Ovary (tissue), 3 donors: Measurements from ENCODE around the gene ITSN1.

Experiments used
- POLR2A ChIP-seq: fragments of 450-650 bp; IDR thresholded peaks from one replicate; pipeline ENCODE4 v1.6.1; 2017; ENCODE audit warnings: antibody characterized with exemption, mild to moderate bottlenecking, moderate library complexity
- TF ChIP-seq, protein P1 (sequence below), 3 donors: fragments of 450-650 bp in 2 of 3; fragments of 200-600 bp in 1 of 3; IDR thresholded peaks; one replicate each; pipeline versions ENCODE4 v1.5.1 to v1.8.0; 2016 to 2022; ENCODE audit warnings: antibody characterized with exemption in 3 of 3, mild to moderate bottlenecking in 1 of 3
- donor health status: DM: no; HTN: no; CAD: no.

DNA sequence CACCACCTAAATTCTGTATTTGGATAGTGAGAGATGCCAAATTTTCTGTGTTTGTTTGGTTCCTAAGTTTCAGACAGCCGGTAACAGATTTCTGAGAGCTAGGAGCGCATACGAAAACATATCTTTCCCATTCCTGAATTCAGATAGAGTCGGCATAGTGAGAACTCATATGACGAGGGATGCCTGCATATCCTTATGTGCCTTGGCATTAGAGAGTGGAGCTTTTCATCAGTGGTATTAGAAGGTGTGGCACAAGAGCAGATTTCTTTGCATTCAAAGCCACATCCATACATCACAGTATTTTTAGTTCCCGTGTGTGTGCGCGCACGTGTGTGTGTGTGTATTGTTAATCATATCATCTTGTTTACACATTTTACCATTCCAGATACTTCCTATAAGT, 187.5 kb downstream of the ITSN1 start:
- TF ChIP-seq, protein P1, sequence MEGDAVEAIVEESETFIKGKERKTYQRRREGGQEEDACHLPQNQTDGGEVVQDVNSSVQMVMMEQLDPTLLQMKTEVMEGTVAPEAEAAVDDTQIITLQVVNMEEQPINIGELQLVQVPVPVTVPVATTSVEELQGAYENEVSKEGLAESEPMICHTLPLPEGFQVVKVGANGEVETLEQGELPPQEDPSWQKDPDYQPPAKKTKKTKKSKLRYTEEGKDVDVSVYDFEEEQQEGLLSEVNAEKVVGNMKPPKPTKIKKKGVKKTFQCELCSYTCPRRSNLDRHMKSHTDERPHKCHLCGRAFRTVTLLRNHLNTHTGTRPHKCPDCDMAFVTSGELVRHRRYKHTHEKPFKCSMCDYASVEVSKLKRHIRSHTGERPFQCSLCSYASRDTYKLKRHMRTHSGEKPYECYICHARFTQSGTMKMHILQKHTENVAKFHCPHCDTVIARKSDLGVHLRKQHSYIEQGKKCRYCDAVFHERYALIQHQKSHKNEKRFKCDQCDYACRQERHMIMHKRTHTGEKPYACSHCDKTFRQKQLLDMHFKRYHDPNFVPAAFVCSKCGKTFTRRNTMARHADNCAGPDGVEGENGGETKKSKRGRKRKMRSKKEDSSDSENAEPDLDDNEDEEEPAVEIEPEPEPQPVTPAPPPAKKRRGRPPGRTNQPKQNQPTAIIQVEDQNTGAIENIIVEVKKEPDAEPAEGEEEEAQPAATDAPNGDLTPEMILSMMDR (IDR thresholded peaks at IDR 0.05) = no peak
- no peak for TF ChIP-seq POLR2A
